Stimulated activated CD4-positive, alpha-beta T cell treated with anti-CD3 and anti-CD28 coated beads, Interleukin-15, amount 100 ng/mL, for 24 hours (primary cell): ENCODE measurements around the gene CTIF.

Experiments used
- DNase-seq: peaks from one replicate; pipeline ENCODE4 v3.0.0-alpha.2; 2020

CTIF gene

GRCh38 chr18:48780913-48781162 is 242.0 kb downstream of the CTIF start:
- DNase-seq: no peak

GRCh38 chr18:48781163-48781987 is 242.5 kb downstream of the CTIF start:
- DNase-seq: no peak

- DNase-seq: no peak
These were observed 243.1 kb downstream of the CTIF start for GRCh38 chr18:48781988-48782363.

- no peak for DNase-seq
These were observed 243.6 kb downstream of the CTIF start for GRCh38 chr18:48782381-48782861.

GRCh38 chr18:48783616-48784520 is 245.0 kb downstream of the CTIF start:
- DNase-seq: no peak

- DNase-seq: no peak
These were observed 245.8 kb downstream of the CTIF start for GRCh38 chr18:48784656-48785055.

GRCh38 chr18:48785091-48785614 is 246.3 kb downstream of the CTIF start:
- DNase-seq: peak; percentile 44

GRCh38 chr18:48785736-48786454 is 247.1 kb downstream of the CTIF start:
- DNase-seq: no peak

GRCh38 chr18:48786455-48787202 is 247.8 kb downstream of the CTIF start:
- DNase-seq: no peak

- DNase-seq: no peak
These were observed 248.6 kb downstream of the CTIF start for GRCh38 chr18:48787203-48788151.

GRCh38 chr18:48788373-48788772 is 249.5 kb downstream of the CTIF start:
- no peak for DNase-seq

- DNase-seq: no peak
These were observed 250.5 kb downstream of the CTIF start for GRCh38 chr18:48789259-48789812.

GRCh38 chr18:48790226-48790863 is 251.5 kb downstream of the CTIF start:
- DNase-seq: no peak

- no peak for DNase-seq
These were observed 252.2 kb downstream of the CTIF start for GRCh38 chr18:48790869-48791635.

GRCh38 chr18:48791636-48792105 is 252.8 kb downstream of the CTIF start:
- DNase-seq: no peak

GRCh38 chr18:48792141-48792540 is 253.3 kb downstream of the CTIF start:
- DNase-seq: no peak

- DNase-seq: no peak
These were observed 254.0 kb downstream of the CTIF start for GRCh38 chr18:48792611-48793380.

- DNase-seq: no peak
These were observed 255.6 kb downstream of the CTIF start for GRCh38 chr18:48794251-48794970.
